HG03558 (cell line): ENCODE results near the gene EXOC4.

Experiments used
- ATAC-seq: cut with Tn5 transposase; IDR thresholded peaks from one replicate; pipeline ENCODE4 v1.9.1; 2021; ENCODE audit warnings: moderate number of reproducible peaks; ENCODE audit not compliant: unreplicated experiment; ENCODE audit errors: extremely low read depth

Gene EXOC4

DNA sequence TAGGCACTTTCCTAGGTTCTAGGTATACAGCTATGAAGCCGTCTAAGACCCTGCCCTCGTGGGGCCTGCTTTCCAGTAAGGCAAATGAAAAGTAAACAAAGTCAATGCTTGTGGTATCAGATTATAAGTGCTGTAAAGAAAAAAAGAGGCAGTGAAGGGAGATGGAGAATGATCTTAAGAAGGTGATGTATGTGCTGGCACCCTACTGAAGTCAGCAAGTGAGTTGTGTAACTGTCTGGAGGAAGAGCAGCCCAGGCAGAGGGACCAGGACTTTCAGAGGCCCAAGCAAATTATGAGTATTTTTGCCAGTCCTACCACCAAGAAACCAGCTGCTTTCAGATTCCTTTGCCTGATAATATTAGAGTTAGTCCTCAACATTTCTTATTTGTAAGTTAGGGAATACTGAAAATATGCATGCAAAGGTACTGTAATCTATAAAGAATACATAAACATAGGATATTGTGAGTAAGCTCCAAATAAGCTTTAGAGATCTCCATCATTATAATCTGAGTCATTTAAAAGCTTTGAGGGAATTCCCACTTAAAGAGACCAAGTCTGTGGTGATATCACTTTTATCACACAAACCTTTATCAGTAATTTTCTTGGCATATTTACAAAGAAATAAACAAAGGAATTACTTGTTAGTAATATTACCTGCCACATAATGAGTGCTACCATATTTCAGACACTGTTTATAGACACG lies 545.1 kb downstream of the EXOC4 start:
- no peak for ATAC-seq

DNA sequence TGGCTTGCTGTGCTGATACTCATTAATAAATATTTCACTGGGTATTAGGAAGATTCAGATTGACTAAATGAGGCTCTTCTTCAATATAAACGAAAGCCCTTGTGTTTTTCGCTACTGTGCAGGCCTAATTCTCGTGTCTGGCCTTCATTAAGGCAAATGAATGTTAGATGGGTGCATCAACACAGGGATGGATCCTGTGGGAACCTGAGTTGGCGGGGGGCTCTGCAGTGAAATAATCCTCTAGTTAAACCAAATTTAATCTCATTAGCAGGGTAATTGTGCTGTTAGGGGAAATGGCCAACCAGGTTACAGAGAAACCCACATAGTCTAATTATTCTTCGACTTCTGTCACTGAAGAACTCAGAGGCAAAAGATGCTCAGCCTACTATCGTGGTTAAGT lies 548.5 kb downstream of the EXOC4 start:
- no peak for ATAC-seq

- peak; percentile 70 for ATAC-seq
Observed at GRCh38 chr7:133804127-133804526, 551.2 kb downstream of the EXOC4 start.

GRCh38 chr7:133805426-133805825 lies 552.5 kb downstream of the EXOC4 start:
- no peak for ATAC-seq

DNA sequence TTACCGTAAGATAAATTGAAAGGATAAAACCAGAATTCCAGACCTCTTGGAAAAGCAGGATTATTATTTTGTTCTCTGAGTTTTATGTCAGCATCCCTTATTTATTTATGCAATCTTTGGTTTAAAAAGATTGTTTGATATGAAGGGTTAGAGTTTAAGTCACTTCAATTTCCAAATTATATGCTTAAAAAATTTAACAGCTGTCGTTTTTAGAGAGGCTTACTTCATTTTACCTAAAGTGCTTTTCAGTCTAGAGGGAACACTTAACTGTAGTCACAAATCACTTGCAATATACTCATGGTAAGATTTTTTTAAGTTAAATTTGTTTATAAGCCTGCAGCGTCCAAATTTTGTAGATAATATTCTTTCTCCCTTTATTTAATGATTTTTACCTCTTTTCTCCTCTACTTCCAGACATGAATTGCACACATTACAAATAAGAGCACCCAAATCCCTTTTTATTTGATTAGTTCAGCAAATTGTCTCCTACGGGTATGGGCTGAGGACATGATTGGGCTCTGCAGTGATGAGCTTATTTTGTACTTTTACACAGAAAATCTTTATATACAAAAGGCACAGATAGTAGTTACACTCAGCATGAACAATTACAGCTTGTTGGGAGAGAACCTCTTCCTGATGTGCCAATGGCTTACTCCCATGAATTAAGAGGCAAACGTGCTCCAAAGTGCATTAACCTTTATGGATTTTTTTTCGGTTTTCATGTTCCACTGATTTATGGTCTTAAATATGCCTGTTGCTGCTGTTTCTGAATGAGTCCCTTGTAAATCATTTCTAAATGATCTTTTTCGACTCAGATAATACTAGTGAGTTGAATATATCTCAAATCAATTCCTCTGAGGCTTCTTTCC lies 555.0 kb downstream of the EXOC4 start:
- no peak for ATAC-seq

- ATAC-seq = no peak
Observed at GRCh38 chr7:133808493-133808866, 555.6 kb downstream of the EXOC4 start.

GRCh38 chr7:133812877-133813276 lies 560.0 kb downstream of the EXOC4 start:
- no peak for ATAC-seq

GRCh38 chr7:133815611-133816210 lies 562.8 kb downstream of the EXOC4 start:
- ATAC-seq = no peak

GRCh38 chr7:133819695-133820094 lies 566.8 kb downstream of the EXOC4 start:
- no peak for ATAC-seq

GRCh38 chr7:133820584-133820983 lies 567.7 kb downstream of the EXOC4 start:
- no peak for ATAC-seq

GRCh38 chr7:133821171-133821570 lies 568.3 kb downstream of the EXOC4 start:
- ATAC-seq = no peak

- ATAC-seq = no peak
Observed at GRCh38 chr7:133822001-133822641, 569.2 kb downstream of the EXOC4 start.

- ATAC-seq = no peak
Observed at GRCh38 chr7:133822868-133823552, 570.1 kb downstream of the EXOC4 start.

DNA sequence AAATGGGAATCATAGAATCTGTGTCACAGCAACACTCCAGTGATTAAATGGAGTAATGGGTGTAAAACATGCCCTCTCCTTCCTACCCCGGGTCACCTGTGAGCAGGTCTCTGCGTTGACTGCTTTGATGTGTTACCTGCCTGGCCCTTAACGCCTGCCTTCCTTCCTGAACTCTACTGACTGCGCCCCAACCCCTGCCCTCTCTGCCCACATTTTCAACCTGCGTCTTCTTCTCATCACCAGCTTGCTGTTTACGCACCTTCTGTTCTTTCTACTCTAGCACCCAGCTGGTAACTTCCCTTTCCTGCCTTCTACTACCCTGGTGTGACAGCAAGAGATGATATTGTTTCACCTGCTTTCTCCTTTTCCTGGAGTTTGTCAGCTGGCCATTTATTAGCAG lies 571.3 kb downstream of the EXOC4 start:
- ATAC-seq = no peak

GRCh38 chr7:133827707-133828623 lies 575.1 kb downstream of the EXOC4 start:
- no peak for ATAC-seq

GRCh38 chr7:133828906-133829305 lies 576.0 kb downstream of the EXOC4 start:
- no peak for ATAC-seq

GRCh38 chr7:133829336-133829897 lies 576.5 kb downstream of the EXOC4 start:
- ATAC-seq = no peak

DNA sequence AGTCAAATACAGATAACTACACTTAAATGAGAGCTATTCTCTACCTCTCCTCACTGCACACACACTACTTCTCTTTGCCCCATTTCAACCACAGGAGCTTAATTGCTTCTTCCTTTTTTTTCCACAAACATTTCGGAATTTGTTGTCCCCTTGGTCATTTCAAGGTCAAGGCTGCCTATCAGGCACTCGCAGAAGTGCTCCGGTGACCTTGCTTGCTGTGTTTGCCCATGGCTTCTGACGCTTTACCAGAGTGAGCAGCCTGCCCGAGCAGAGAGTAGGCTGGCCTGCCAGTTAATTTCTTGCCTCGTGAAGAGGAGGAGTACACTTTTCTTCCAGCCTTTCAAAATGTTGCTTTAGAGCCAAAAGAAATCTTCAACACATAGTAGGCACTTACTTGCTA lies 577.2 kb downstream of the EXOC4 start:
- ATAC-seq = no peak

DNA sequence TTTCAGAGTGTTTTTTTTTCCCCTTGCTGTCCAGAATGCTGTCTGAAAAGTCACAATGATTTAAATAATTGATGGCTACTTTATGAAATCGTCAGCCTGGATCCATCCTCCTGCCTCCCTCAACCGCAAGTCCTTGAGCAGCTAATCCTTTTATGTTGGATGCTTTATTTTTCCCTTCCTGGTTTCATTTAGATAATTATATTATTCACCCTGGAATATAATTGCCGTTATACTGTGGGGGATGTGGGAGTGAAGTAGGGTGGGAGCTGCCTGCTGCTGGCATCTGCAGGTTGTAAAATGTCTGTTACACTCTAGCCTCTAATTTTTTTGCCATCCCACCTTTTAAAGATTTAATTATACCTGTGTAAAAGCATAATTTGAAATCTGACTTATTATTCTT lies 583.8 kb downstream of the EXOC4 start:
- no peak for ATAC-seq
